ENCODE results near the gene PDZK1IP1.

PDZK1IP1 gene

DNA sequence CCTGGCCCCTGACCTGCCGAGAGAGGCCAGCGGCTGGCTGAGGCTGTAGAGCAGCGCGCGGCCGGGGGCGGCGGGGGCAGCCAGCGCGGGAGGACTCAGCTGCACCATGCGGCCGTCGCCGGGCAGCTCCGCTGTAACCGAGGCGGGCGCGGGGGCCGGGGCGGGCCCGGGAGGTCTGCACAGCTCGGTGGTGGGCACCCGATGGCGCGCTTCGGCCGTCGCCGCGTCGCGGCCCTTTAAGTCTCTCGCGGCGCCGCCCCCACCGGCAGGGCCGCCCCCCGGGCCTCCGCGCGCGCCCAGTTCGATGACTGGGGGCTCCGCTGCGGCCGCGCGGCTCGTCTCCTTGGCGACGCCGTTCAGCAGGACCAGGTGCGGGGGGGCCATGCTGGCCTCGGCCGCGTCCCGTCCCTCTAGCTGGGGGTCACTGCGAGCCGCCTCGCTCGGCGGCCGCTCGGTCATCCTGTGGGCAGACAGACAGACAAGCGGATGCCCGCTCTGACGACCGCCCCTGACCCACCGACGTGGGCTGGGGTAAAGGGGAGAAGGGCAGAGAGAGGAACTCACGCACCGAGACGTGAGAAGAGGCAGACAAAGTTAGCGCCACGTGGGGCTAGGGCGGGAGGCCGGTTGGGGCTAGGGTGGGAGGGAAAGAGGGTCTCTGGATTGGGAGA lies 35.7 kb upstream of the PDZK1IP1 start:
- H3K9me3 ChIP-seq (ENCODE audit: severe bottlenecking), result no peaks in the 10 kb centered on the region
- H3K27me3 ChIP-seq (ENCODE audit: insufficient read depth, low read depth, severe bottlenecking), result peaks cover 96% of the 10 kb centered on the region
- no peaks in the 10 kb centered on the region for H3K36me3 ChIP-seq
- TF ChIP-seq, protein P1, sequence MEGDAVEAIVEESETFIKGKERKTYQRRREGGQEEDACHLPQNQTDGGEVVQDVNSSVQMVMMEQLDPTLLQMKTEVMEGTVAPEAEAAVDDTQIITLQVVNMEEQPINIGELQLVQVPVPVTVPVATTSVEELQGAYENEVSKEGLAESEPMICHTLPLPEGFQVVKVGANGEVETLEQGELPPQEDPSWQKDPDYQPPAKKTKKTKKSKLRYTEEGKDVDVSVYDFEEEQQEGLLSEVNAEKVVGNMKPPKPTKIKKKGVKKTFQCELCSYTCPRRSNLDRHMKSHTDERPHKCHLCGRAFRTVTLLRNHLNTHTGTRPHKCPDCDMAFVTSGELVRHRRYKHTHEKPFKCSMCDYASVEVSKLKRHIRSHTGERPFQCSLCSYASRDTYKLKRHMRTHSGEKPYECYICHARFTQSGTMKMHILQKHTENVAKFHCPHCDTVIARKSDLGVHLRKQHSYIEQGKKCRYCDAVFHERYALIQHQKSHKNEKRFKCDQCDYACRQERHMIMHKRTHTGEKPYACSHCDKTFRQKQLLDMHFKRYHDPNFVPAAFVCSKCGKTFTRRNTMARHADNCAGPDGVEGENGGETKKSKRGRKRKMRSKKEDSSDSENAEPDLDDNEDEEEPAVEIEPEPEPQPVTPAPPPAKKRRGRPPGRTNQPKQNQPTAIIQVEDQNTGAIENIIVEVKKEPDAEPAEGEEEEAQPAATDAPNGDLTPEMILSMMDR (IDR thresholded peaks at IDR 0.05; ENCODE audit: low read depth, low read length), result no peak
- peak overlapping the region; percentile 21 for H3K4me3 ChIP-seq (ENCODE audit: low read depth, low read length)
- no peak for DNase-seq
- no peak overlapping the region for H3K27ac ChIP-seq

DNA sequence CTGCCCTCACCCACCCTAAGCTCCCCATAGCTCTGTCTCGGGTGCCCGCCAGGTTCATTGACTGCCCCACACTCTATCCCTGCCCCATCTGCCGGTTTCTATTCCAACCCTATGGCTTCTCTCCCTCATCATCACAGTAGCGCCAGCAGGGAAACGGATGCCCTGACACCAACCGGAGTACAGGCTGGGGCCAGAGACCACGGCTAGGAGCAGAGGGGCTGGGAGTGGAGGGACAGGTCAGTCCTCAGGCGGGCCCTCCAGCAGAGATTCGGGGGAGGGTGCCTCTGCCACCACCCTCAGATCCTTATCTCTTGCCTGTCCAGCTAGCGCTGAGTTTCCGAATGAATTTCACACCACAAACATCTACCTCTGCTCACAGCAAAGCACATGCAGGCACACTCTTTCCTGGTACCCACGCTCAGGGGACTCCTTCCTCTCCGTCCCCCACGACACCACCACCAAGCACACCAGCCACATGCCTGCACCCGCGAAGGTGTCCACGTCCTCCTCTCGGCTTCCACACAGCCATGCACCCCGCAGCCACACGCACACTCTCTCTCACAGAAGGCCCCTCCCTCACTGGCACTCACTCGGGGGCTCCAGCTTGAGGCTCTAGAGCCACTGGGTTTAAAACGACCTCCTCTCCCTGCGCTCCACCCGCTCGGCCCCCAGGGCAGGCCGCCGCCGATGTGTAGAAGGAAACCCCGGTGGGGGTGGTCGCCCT lies 35.0 kb upstream of the PDZK1IP1 start:
- Histone ChIP-seq H3K27me3 (ENCODE audit: insufficient read depth, low read depth, severe bottlenecking) (peaks cover 94% of the 10 kb centered on the region), H3K36me3 (no peaks in the 10 kb centered on the region), H3K9me3 (ENCODE audit: severe bottlenecking) (no peaks in the 10 kb centered on the region), H3K27ac (no peak overlapping the region), H3K4me3 (ENCODE audit: low read depth, low read length) (no peak overlapping the region)
- TF ChIP-seq, protein P1 (IDR thresholded peaks at IDR 0.05; ENCODE audit: low read depth, low read length), result no peak
- DNase-seq, result no peak

DNA sequence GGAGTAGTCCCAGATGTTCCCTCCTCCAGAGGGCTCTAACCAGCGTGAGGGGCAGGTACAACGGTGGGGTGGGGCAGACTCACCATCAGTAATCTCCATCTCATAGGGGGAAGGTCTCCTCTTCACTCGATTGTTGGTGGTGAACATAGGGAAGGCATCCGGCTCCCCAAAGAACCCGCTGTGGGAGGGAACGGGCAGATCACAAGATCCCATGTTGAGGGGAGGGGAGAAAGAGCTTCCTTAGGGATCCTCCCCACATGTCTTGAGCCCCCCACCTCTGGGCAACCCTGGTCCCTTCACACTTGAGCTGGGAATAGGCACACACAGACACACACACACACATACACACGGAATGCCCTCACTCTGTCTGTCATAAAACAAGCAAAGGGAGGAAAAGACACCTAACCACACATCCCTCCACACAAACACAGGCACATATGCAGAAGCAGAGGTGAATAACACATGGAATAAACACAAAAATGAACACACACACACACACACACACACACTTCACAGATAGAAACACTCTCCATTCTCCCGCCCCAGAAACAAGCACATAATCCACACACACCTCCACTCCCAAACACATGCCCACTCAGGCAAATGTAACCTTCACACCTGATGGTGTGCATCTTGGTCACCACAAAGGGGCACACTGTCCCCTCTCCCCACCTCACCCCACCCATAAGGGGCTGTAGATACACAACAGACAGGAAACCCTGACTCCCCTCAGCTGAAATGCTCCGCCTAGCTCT lies 34.3 kb upstream of the PDZK1IP1 start:
- Histone ChIP-seq H3K27me3 (ENCODE audit: insufficient read depth, low read depth, severe bottlenecking) (peaks cover 89% of the 10 kb centered on the region), H3K36me3 (no peaks in the 10 kb centered on the region), H3K4me3 (ENCODE audit: low read depth, low read length) (no peak overlapping the region), H3K27ac (no peak overlapping the region), H3K9me3 (ENCODE audit: severe bottlenecking) (no peaks in the 10 kb centered on the region)
- DNase-seq, result no peak
- TF ChIP-seq, protein P1 (IDR thresholded peaks at IDR 0.05; ENCODE audit: low read depth, low read length), result no peak

DNA sequence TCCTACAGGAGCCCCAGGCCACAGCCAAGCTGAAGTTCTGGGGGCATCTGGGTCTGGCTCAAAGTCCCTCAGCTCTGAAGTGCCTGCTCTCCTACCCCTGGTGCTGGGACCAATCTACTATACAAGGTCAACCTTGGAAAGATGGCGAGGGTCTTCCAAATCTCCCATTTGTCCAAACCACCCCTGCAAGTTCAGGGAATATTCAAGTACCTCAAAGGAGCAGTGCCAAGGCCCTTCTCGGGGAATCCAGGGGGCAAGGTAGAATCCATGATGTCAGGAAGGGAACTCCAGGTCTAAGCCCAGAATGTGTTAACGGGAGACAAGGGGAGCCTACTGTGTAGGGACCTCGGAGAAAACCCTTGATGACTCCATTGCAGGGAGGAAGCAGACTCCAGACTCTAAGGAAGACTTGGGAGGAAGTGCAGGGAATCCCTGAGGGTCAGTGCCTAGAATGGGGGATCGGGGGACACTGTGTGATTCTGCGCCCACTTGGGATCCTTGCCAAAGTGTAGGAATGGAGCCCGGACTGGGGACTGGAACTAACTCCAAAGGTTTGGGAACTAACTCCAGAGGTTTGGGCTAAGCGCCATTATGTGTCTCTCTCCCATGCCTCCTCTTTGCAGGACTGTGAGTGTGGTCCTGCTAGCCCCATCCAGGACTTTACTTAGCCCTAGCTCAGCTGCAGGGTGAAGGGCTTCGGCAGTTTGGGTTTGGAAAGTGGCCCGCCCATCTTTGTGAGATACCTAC lies 33.5 kb upstream of the PDZK1IP1 start:
- H3K36me3 ChIP-seq, result no peaks in the 10 kb centered on the region
- no peaks in the 10 kb centered on the region for H3K9me3 ChIP-seq (ENCODE audit: severe bottlenecking)
- no peak overlapping the region for H3K4me3 ChIP-seq (ENCODE audit: low read depth, low read length)
- H3K27ac ChIP-seq, result no peak overlapping the region
- no peak for DNase-seq
- TF ChIP-seq, protein P1 (IDR thresholded peaks at IDR 0.05; ENCODE audit: low read depth, low read length), result no peak
- peaks cover 85% of the 10 kb centered on the region for H3K27me3 ChIP-seq (ENCODE audit: insufficient read depth, low read depth, severe bottlenecking)

DNA sequence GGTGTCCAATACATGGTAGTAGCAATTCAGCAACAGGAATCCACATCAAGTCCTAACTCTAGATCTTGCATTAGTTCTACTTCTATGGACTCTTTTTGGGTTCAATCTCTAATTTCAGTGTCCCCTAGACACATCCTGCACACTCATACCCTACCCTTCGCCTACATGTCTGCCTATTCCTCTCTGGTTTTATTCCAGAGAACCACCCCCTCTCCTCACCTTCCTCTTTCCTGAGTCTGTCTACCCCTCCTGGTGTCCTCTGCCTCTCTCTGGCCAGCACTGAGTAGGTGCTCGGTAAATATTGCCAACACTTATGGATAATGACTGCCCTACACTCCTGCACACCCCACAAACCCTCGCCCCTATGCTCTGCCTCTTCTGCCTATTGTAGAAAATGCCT lies 32.6 kb upstream of the PDZK1IP1 start:
- no peaks in the 10 kb centered on the region for H3K36me3 ChIP-seq
- no peak for DNase-seq
- no peak overlapping the region for H3K4me3 ChIP-seq (ENCODE audit: low read depth, low read length)
- no peaks in the 10 kb centered on the region for H3K9me3 ChIP-seq (ENCODE audit: severe bottlenecking)
- H3K27ac ChIP-seq, result no peak overlapping the region
- TF ChIP-seq, protein P1 (IDR thresholded peaks at IDR 0.05; ENCODE audit: low read depth, low read length), result no peak
- H3K27me3 ChIP-seq (ENCODE audit: insufficient read depth, low read depth, severe bottlenecking), result peaks cover 77% of the 10 kb centered on the region
